ENCODE results near the gene SMTN.
A peak's percentile ranks its signal among the peaks of the same experiment; 100 is the strongest.
"Not testable (repeated sequence)": the region's sequence is repeated elsewhere in the genome, so short reads cannot be mapped to it uniquely, and the experiment has no call there.

SMTN gene

GRCh38 chr22:31073125-31073524 lies 8.0 kb upstream of the SMTN start:
- DNase-seq (ENCODE audit: low read depth in 3 of 3), result not testable (repeated sequence)

- not testable (repeated sequence) for DNase-seq (ENCODE audit: low read depth in 3 of 3)
Measured at GRCh38 chr22:31073545-31074145, 7.5 kb upstream of the SMTN start.

- no peak for DNase-seq (ENCODE audit: low read depth in 3 of 3)
Measured at GRCh38 chr22:31075961-31076360, 5.2 kb upstream of the SMTN start.

- DNase-seq (ENCODE audit: low read depth in 3 of 3), result no peak
Measured at GRCh38 chr22:31077681-31078080, 3.4 kb upstream of the SMTN start.

- DNase-seq (ENCODE audit: low read depth in 3 of 3), result not testable (repeated sequence)
Measured at GRCh38 chr22:31078389-31078788, 2.7 kb upstream of the SMTN start.

- DNase-seq (ENCODE audit: low read depth in 3 of 3), result no peak
Measured at GRCh38 chr22:31079095-31079642, 1.9 kb upstream of the SMTN start.

- no peak for DNase-seq (ENCODE audit: low read depth in 3 of 3)
Measured at GRCh38 chr22:31080164-31080847, 812 bp upstream of the SMTN start.

GRCh38 chr22:31081963-31082605 lies 966 bp downstream of the SMTN start:
- no peak for DNase-seq (ENCODE audit: low read depth in 3 of 3)

- peak; percentile 31 to 52 (median 39) for DNase-seq (ENCODE audit: low read depth in 3 of 3)
Measured at GRCh38 chr22:31082606-31083376, 1.7 kb downstream of the SMTN start.

GRCh38 chr22:31083377-31083768 lies 2.3 kb downstream of the SMTN start:
- no peak for DNase-seq (ENCODE audit: low read depth in 3 of 3)

- DNase-seq (ENCODE audit: low read depth in 3 of 3), result no peak
Measured at GRCh38 chr22:31083923-31084810, 3.0 kb downstream of the SMTN start.

- DNase-seq (ENCODE audit: low read depth in 3 of 3), result peak; percentile 79 to 85 (median 81)
Measured at GRCh38 chr22:31084811-31085492, 3.8 kb downstream of the SMTN start.

GRCh38 chr22:31085493-31085824 lies 4.3 kb downstream of the SMTN start:
- no peak for DNase-seq (ENCODE audit: low read depth in 3 of 3)

GRCh38 chr22:31085928-31086327 lies 4.8 kb downstream of the SMTN start:
- DNase-seq (ENCODE audit: low read depth in 3 of 3), result no peak

- DNase-seq (ENCODE audit: low read depth in 3 of 3), result no peak
Measured at GRCh38 chr22:31086703-31087330, 5.7 kb downstream of the SMTN start.

- no peak for DNase-seq (ENCODE audit: low read depth in 3 of 3)
Measured at GRCh38 chr22:31087744-31088215, 6.7 kb downstream of the SMTN start.

GRCh38 chr22:31088233-31088986 lies 7.3 kb downstream of the SMTN start:
- no peak for DNase-seq (ENCODE audit: low read depth in 3 of 3)

- DNase-seq (ENCODE audit: low read depth in 3 of 3), result peak in 1 of 3 experiments; percentile 14
Measured at GRCh38 chr22:31089160-31090100, 8.3 kb downstream of the SMTN start.
